NCI-H1105 (cell line): ENCODE results near the gene SLC17A9.

ENCODE experiments used
- DNase-seq: peaks from one replicate; lab custom pipeline; 2025; lab: John Stamatoyannopoulos, UW

Gene SLC17A9

GRCh38 chr20:63017076-63017825, 64.7 kb downstream of the SLC17A9 start:
- no peak for DNase-seq

- DNase-seq, result no peak
Measured at GRCh38 chr20:63017826-63018411, 65.4 kb downstream of the SLC17A9 start.
